Measurements from ENCODE around the gene AXIN2.
"Not testable (repeated sequence)": the region's sequence is repeated elsewhere in the genome, so short reads cannot be mapped to it uniquely, and the experiment has no call there.

The AXIN2 gene

GRCh38 chr17:65487990-65488389 lies 73.5 kb downstream of the AXIN2 start:
- Histone ChIP-seq H3K4me3 (ENCODE audit: low read depth in 1 of 2, low read length in 1 of 2) (no peak overlapping the region), H3K9me3 (no peaks in the 10 kb centered on the region), H3K27me3 (no peaks in the 10 kb centered on the region), H3K27ac (no peak overlapping the region), H3K36me3 (no peaks in the 10 kb centered on the region), H3K4me1 (ENCODE audit: control insufficient read depth in 1 of 2, insufficient read depth in 1 of 2, low read depth in 1 of 2, low read length in 1 of 2) (no peaks in the 10 kb centered on the region)
- no peak for TF ChIP-seq CTCF (IDR thresholded peaks at IDR 0.05)

- H3K36me3 ChIP-seq, result no peaks in the 10 kb centered on the region
- no peaks in the 10 kb centered on the region for H3K4me1 ChIP-seq (ENCODE audit: control insufficient read depth in 1 of 2, insufficient read depth in 1 of 2, low read depth in 1 of 2, low read length in 1 of 2)
- no peaks in the 10 kb centered on the region for H3K27me3 ChIP-seq
- TF ChIP-seq CTCF (IDR thresholded peaks at IDR 0.05), result no peak
- H3K9me3 ChIP-seq, result no peaks in the 10 kb centered on the region
- H3K27ac ChIP-seq, result no peak overlapping the region
- no peak overlapping the region for H3K4me3 ChIP-seq (ENCODE audit: low read depth in 1 of 2, low read length in 1 of 2)
Observed at GRCh38 chr17:65487161-65487560, 74.3 kb downstream of the AXIN2 start.

- TF ChIP-seq CTCF (IDR thresholded peaks at IDR 0.05), result no peak
- H3K36me3 ChIP-seq, result no peaks in the 10 kb centered on the region
Observed at GRCh38 chr17:65485388-65486299, 75.8 kb downstream of the AXIN2 start.

GRCh38 chr17:65484405-65484804 lies 77.0 kb downstream of the AXIN2 start:
- H3K4me3 ChIP-seq (ENCODE audit: low read depth in 1 of 2, low read length in 1 of 2); H3K36me3 ChIP-seq; H3K27ac ChIP-seq; H3K27me3 ChIP-seq; H3K4me1 ChIP-seq (ENCODE audit: control insufficient read depth in 1 of 2, insufficient read depth in 1 of 2, low read depth in 1 of 2, low read length in 1 of 2); H3K9me3 ChIP-seq: not testable (repeated sequence)

More at GRCh38 chr17:65485388-65486299, 75.8 kb downstream of the AXIN2 start:
- H3K9me3 ChIP-seq, result no peaks in the 10 kb centered on the region
- H3K27me3 ChIP-seq, result no peaks in the 10 kb centered on the region
- no peak overlapping the region for H3K27ac ChIP-seq
- H3K4me3 ChIP-seq (ENCODE audit: low read depth in 1 of 2, low read length in 1 of 2), result no peak overlapping the region
- no peaks in the 10 kb centered on the region for H3K4me1 ChIP-seq (ENCODE audit: control insufficient read depth in 1 of 2, insufficient read depth in 1 of 2, low read depth in 1 of 2, low read length in 1 of 2)

- Histone ChIP-seq H3K9me3 (no peaks in the 10 kb centered on the region), H3K27ac (no peak overlapping the region), H3K4me3 (ENCODE audit: low read depth in 1 of 2, low read length in 1 of 2) (no peak overlapping the region), H3K36me3 (no peaks in the 10 kb centered on the region), H3K4me1 (ENCODE audit: control insufficient read depth in 1 of 2, insufficient read depth in 1 of 2, low read depth in 1 of 2, low read length in 1 of 2) (no peaks in the 10 kb centered on the region), H3K27me3 (no peaks in the 10 kb centered on the region)
- no peak for TF ChIP-seq CTCF (IDR thresholded peaks at IDR 0.05)
Observed at GRCh38 chr17:65483438-65483837, 78.0 kb downstream of the AXIN2 start.

GRCh38 chr17:65482201-65482600 lies 79.2 kb downstream of the AXIN2 start:
- Histone ChIP-seq H3K4me3 (ENCODE audit: low read depth in 1 of 2, low read length in 1 of 2) (no peak overlapping the region), H3K4me1 (ENCODE audit: control insufficient read depth in 1 of 2, insufficient read depth in 1 of 2, low read depth in 1 of 2, low read length in 1 of 2) (no peaks in the 10 kb centered on the region), H3K27me3 (no peaks in the 10 kb centered on the region), H3K9me3 (no peaks in the 10 kb centered on the region), H3K36me3 (no peaks in the 10 kb centered on the region), H3K27ac (no peak overlapping the region)
- no peak for TF ChIP-seq CTCF (IDR thresholded peaks at IDR 0.05)
